GM19328 (cell line): ENCODE measurements around the gene NUDT7.

Source experiments
- ATAC-seq: cut with Tn5 transposase; IDR thresholded peaks from one replicate; pipeline ENCODE4 v1.9.1; 2021; ENCODE audit warnings: mild to moderate bottlenecking, moderate library complexity; ENCODE audit not compliant: unreplicated experiment

NUDT7 gene

DNA sequence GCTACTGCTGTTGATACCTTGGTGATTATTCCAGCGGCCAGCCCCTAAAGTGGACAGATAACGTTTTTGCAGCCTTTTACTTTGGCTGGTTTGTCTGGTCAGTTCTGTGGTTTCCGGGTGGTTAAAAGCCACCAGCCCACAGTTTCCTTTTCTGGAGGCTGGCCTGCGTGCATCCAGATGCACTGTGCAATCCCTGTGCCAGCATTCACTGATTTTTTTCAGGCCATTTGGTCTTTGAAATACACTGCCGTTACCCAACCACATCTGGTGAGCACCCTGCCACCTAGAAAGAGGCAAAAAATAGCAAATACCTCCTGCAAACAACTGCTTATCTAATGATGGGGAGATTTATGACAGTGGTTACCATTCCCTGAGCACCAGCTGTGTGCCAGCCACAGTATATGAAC is 797 bp downstream of the NUDT7 start:
- no peak for ATAC-seq

DNA sequence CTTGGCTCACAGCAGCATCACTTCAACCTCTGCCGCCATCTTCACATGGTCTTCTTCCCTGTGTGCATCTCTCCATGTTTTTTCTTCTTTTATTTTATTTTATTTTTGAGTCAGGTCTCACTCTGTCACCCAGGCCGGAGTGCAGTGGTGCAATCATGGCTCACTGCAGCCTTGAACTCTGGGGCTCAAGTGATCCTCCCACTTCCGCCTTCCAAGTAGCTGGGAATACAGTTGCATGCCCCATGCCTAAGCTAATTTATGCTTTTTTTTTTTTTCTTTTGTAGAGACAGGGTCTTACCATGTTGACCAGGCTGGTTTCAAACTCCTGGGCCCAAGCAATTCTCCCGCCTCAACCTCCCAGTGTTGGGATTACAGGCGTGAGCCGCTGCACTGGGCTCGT is 1.9 kb downstream of the NUDT7 start:
- no peak for ATAC-seq

DNA sequence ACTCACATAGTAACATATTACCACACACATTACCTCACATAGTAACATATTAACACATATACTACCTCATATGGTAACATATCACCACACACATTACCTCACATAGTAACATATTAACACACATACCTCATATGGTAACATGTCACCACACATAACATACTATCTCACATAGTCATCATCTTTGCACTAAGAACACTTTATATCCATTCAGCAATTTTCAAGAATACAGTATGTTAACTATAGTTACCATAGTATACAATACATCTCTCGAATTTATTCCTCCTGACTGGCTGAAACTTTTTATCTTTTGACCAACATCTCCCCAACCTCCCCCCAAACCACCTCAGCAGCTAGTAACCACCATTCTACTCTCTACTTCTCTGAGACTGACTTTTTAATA is 7.6 kb downstream of the NUDT7 start:
- ATAC-seq, result no peak

DNA sequence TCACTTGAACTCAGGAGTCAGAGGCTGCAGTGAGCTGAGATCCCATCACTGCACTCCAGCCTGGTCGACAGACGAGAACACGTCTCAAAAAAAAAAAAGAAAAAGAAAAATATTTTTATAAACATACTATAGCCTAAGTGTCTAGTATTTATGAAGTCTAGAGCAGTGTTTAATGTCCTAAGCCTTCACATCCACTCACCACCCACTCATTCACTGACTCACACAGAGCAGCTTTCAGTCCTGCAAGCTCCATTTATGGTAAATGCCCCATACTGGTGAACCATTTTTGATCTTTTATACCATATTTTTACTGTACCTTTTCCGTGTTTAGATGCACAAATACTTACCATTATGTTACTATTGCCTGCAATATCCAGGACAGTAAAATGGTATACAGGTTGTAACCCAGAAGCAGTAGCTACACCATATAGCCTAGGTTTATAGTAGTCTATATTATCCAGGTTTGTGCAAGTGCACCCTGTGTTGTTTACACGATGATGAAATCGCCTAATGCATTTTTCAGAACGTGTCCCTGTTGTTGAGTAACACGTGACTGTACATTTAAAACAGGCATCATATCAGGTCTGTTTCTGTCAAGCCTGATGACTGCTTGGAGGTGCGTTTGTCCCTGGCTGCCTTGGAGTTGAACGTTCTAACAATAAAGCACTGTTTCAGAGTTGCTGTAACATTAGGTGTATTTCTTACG is 10.1 kb downstream of the NUDT7 start:
- no peak for ATAC-seq

DNA sequence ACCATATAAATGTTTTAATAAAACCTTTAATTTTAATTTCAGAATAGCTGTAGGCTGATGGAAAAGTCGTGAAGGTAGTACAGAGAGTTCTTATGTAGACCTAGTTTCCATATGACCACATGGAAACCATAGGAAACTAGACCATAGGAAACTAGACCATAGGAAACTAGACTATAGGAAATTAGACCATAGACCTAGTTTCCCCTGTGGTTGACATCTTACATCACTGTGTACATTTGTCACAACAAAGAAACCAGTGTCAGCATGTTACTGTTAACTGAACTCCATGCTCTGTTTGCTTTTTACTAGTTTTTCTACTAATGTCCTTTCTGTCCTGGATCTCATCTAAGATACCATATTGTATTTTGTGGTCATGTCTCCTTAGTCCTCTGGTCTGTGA is 14.6 kb downstream of the NUDT7 start:
- no peak for ATAC-seq

DNA sequence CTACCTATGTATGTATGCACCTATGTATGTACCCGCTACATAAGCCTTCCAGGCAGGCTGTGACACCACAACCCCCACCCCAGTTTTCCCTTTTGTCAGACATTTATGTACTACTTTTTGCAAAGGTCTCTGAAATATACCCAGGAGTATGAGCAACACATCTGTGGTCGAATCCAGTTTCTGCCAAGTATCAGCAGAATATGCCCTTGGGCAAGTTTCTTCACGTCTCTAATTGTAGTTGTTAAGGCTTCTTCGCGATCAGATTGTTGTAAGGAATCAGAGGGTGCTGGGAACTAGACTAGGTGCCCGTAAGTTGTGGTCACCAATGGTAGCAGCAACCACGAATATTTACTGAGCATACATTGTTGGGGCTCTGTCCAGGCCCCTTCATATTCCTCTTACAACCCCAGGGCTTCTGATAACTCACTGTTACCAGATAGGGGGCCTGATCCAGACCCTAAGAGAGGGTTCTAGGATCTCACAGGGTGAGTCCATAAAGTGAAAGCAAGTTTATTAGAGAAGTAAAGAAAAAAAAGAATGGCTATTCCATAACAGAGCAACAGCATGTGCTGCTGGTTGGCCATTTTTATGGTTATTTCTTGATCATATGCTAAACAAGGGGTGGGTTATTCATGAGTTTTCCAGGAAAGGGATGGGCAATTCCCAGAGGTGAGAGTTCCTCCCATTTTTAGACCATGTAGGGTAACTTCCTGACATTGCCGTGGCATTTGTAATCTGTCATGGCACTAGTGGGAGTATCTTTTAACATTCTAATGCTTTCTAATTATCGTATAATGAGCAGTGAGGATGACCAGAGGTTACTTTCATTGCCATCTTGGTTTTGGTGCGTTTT is 16.6 kb downstream of the NUDT7 start:
- ATAC-seq, result no peak

DNA sequence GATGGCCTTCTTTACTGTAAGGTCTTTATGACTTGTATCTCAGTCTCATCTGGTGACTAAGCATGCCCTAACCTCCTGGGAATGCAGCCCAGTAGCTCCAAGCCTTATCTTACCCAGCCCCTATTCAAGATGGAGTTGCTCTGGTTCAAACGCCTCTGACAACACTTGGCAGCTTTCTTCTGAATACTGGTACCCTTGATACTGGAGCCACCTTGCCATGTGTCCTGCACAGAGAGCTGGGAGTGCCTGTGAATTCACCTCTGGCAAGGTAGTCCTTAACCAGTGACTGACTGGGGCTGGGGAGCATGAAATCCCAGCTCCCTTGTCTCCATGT is 17.2 kb downstream of the NUDT7 start:
- ATAC-seq, result no peak

DNA sequence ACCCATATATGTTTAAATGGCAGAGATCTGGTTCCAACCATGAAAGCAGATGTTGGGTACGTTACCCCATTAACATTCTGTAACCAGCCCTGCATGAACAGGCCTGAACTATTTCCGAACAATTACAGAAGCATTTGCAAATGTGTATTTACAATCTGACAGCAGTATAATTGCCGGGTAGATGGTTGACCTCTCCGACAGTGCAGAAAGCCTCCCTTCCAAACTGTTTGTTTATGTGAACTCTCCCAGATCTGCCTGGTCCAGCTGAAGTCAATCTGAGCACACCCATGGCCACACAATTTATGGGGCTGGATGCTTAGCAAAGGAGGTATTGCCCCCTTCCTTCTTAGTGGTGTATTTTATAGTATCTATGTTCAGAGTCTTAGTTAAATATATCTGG is 21.8 kb downstream of the NUDT7 start:
- ATAC-seq, result no peak

DNA sequence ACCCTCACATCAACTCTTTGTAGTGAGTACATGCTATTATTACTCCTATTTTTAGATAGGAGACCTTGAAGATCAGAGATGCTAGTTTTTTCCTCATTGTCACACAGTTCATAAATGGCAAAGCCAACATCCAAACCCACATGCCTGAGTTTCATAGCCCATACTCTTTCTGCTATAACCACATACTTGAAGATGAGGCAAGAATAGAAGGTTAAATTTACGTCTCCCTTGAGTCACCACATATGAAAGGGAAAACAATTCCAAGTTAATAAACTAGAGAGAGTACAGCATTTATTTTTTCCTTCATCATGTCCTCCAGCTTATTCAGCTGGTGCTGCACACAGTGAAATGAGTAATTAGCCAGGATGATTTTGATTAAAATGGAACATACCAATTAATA is 23.7 kb downstream of the NUDT7 start:
- no peak for ATAC-seq

DNA sequence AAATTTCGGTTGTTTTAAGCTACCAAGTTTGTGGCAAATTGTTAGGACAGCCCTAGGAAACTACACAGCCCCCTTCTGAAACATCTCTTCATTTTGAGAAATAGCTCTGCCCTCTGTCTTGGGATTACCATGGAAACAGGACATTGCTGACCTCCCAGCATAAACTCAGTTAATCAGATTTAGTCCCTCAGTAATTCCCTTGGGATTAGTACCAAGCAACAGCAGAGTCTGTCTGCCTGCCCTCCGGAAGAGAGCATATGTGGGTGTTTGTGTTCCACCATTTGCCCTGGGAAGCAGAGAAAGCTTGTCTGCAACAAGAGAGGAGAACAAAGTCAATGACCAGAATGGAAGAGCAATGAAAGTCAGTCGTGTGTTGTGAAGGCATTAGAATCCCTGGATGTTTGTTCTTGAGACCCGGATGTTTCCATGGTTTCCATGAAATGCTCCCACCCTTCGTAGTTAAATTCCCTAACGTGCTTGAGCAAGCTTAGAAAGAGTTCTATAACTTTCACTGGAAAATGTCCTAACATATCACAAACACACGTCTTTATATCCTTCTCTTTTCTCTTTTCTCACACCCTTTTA is 26.2 kb downstream of the NUDT7 start:
- ATAC-seq, result no peak

DNA sequence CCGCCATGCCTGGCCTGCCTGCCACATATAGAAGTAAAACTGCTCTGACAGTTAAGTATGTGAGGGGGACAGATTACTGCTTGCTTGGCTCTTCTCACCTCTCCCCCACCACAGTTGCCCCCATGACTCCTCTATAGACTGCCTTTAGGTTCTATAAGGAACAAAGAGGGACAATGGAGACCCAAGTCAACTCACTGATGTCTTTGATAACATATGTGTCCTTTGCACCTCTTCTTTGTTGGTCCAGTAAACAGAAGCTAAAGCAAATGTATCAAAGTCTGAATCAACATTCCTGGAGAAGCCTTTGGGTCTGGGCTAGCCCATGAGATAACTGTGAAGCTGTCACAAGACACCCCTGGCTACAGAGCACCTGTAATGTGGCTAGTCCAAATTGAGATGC is 27.1 kb downstream of the NUDT7 start:
- no peak for ATAC-seq

DNA sequence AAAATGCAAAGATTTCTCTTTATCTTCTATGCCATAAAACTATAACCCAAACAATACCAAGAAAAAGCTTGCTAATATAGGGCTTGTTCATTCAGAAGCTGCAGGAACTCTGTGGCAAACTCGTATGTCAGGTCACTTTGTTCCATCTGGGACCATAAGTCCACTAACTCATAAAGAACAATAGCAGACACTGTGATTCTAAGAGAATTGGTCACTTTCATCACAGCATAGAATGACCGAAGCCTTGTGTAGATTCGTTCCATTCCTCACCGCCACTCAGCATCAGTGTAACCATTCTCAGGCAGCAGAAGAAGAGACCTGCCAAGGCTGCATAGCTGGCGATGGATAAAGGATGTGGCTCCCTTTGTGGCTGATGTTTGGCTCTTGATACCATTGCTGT is 35.7 kb downstream of the NUDT7 start:
- no peak for ATAC-seq

DNA sequence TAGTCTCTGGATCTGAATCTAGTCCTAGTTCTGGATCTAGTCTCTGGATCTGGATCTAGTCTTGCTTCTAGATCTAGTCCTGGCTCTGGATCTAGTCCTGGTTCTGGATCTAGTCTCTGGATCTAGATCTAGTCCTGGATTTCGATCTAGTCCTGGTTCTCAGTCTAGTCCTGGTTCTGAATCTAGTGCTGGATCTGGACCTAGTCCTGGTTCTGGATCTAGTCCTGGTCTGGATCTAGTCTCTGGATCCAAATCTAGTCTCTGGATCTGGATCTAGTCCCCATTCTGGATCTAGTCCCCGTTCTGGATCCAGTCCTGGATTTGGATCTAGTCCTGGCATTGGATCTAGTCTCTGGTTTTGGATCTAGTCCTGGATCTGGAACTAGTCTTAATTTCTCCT is 36.2 kb downstream of the NUDT7 start:
- no peak for ATAC-seq

DNA sequence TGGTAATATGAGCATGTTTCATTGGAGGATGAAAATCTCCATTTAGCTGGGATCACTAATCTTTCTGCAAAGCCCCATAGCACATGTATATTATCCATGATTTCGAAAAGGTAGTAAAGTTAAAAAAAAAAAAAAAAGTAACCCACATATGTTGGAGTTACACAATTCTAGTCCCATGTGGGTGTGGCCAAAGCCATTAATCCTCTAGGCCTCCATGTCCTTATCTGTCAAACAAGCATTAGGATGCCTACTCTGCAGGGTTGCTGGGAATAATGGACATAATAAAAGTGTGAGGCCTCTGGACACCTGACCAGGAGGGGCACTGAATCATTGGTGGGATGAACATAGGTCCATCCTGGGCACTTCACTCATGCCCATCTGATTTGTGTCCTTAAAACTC is 36.9 kb downstream of the NUDT7 start:
- ATAC-seq, result no peak

DNA sequence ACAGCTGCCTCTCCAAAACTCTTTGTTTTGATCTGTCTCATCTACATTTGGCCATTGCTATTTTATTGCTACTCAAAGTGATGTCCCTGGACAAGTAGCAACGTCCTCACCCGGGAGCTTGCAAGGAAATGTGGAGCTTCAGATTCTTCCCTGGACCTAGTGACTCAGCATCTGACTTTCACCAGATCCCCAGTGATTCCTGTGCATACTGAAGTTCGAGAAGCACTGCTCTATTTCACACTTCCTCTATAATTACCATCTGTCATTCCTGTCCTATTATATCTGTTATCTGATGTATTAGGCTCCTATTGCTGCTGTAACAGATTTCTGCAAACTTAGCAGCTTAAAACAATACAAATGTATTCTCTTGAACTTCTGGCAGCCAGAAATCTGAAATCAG is 37.5 kb downstream of the NUDT7 start:
- no peak for ATAC-seq

DNA sequence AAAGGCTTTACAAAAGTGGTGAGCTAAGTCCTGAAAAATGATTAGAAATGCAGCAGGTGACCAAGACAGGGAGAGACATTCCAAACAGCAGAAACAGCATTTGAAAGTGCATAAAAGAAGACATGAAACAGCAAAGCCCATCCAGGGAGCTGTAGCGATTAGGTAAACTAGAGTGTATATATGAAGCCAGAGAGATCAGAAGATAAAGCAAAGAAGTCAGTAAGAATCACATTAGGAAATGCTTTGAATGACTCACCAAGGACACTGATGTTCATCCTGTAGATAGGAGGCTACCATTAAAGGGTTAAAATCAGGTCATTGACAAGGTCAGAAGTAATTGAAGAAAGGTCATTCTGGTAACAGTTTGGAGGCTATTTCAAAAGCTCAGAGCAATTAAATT is 38.5 kb downstream of the NUDT7 start:
- no peak for ATAC-seq

DNA sequence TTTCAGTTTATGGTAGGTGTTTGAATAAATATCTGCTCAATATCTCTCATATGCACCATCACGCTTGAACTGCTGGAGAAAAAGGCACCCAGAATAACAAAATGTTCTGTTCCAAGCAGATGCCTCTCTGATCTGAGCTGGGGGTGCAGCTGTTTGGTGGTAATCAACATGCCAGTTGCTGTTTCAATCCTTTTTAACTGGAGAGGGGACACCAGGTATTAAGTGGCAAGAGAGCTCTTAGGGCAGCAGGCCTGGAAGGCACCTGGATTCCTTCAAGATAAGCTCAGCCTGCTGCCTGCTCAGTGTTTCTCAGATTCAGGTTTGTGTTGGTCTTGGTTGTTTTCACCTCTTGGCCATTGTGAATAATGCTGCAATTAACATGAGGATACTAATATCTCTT is 38.9 kb downstream of the NUDT7 start:
- no peak for ATAC-seq

DNA sequence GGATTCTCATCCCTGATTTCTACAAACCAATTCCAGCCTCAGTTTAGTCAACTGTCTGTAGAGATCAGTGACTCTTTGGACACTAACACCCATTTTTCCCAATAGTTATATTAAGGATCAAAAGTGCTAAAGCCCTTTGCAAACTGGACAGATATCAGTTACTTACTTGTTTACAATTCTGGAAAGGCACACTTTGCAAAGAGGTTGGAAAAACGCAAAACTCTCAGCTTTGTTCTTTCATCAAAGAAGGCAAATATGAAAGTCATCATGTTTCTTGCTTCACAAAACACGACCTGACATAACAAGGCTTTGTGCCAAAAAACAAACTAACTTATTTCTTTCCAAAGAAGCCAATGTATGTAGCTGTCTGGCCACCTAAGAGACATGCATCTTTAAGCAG is 39.9 kb downstream of the NUDT7 start:
- ATAC-seq, result no peak

DNA sequence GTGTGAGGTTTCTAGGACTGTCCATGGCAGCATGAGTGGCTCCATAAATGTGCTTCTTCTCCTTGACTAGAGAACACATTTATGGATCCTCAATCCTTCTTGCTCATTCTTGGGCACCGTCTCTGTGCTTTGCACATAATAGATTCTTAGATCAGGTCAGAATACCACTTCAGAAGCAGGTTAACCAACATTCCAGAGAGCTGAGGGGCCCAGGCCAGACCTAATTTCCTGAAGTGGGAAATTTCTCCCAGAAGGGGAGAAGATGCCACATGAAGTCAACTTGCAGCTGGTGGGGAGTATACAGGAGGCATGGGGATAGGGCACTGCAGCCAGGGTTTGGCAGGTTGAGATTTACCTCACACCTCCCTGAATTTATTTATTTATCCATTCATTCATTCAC is 41.7 kb downstream of the NUDT7 start:
- ATAC-seq, result no peak

DNA sequence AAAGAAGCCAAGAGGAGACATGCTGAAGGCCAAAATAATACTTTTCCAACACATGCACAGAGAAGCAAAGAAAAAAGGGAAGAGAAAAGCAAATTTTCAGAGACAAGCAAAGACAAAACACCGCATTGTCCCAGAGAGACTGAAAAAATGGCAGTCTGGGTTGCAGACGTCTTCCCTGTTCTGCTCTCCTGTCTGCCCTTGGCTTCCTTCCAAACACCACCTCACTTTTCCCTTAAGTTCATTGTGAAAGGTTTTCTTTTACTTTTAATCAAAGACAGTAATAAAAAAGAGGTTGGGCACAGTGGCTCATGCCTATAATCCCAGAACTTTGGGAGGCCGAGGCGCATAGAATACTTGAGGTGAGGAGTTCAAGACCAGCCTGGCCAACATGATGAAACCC is 44.9 kb downstream of the NUDT7 start:
- no peak for ATAC-seq

DNA sequence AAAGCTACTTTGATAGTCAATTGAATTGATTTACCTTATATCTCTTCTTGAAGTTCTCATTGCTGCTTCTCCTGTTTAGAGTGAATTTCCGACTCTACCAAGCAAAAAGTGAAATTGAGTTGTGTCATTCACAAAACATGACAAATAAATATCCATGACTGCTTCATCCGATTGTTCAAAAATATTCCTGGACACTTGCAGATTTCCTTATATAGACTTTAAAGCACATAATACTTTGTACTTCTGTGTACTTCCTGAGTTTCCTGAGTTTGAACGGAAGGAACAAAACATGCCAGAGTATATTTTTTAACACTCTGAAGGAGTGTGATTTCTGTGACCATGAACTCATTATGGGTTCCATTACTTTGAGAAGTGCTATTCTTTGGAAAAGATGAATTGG is 45.5 kb downstream of the NUDT7 start:
- no peak for ATAC-seq
